K562 (cell line): ENCODE measurements around the gene ABHD10. TPM values are rescaled to one million over a fixed set of nuclear protein-coding genes. Genes with fewer than 3 reads are reported as not detected.
A peak's percentile ranks its signal among the peaks of the same experiment; 100 is the strongest.

ENCODE experiments used
- CTCF ChIP-seq, 3 experiments: IDR thresholded peaks in 2 of 3; conservative IDR thresholded peaks in 1 of 3; 2 replicates each; pipeline ENCODE4 v1.5.1; 2011 to 2012; ENCODE audit warnings: low read length in 3 of 3, mild to moderate bottlenecking in 3 of 3, control low read depth in 2 of 3, improper control_type of control experiment in 1 of 3, inconsistent platforms in 1 of 3, low read depth in 1 of 3, mixed read lengths in 1 of 3, moderate library complexity in 1 of 3; ENCODE audit not compliant: insufficient read depth in 2 of 3
- ETV1 ChIP-seq: fragments of 450-650 bp; conservative IDR thresholded peaks from 2 replicates; pipeline ENCODE4 v1.6.1; 2016; ENCODE audit warnings: missing genetic modification characterization, control low read depth, low read depth, missing compliant biosample characterization
- KLF10 ChIP-seq: fragments of 250-450 bp; sonication (Bioruptor Pico); IDR thresholded peaks from 2 replicates; pipeline ENCODE4 v1.6.1; 2021; ENCODE audit warnings: matching md5 sums
- PHB ChIP-seq: fragments of 250-450 bp; sonication (Bioruptor Pico); IDR thresholded peaks from 2 replicates; pipeline ENCODE4 v1.5.0; 2021
- SAFB2 ChIP-seq: fragments of 200-400 bp; formaldehyde crosslinking; IDR thresholded peaks from 2 replicates; pipeline ENCODE4 v1.6.1; 2018; ENCODE audit warnings: borderline replicate concordance, low read length, low read depth, moderate library complexity; ENCODE audit not compliant: severe bottlenecking
- SMC3 ChIP-seq: conservative IDR thresholded peaks from 2 replicates; pipeline ENCODE4 v1.6.1; 2011; ENCODE audit warnings: low read depth, low read length, improper control_type of control experiment; ENCODE audit not compliant: insufficient read depth
- SPI1 ChIP-seq: IDR thresholded peaks from 2 replicates; pipeline ENCODE4 v1.6.1; 2011; ENCODE audit warnings: low read depth, low read length, control low read depth, borderline replicate concordance
- STAT5B ChIP-seq: fragments of 250-450 bp; sonication (Bioruptor Pico); IDR thresholded peaks from 2 replicates; pipeline ENCODE4 v1.8.0; 2021; ENCODE audit warnings: mild to moderate bottlenecking, inconsistent platforms
- TAF1 ChIP-seq: IDR thresholded peaks from 2 replicates; pipeline ENCODE4 v1.6.1; 2011; ENCODE audit warnings: mild to moderate bottlenecking, low read length, moderate library complexity; ENCODE audit not compliant: insufficient read depth, control insufficient read depth, severe bottlenecking; ENCODE audit errors: extremely low read depth
- TFAM ChIP-seq: fragments of 250-450 bp; sonication (Bioruptor Pico); conservative IDR thresholded peaks from 2 replicates; pipeline ENCODE4 v1.5.0; 2021; ENCODE audit warnings: mild to moderate bottlenecking, moderate library complexity
- XRCC5 ChIP-seq: fragments of 200-400 bp; formaldehyde crosslinking; IDR thresholded peaks from 2 replicates; pipeline ENCODE4 v1.6.1; 2017; ENCODE audit warnings: low read depth, mild to moderate bottlenecking, low read length
- ZFPM2 ChIP-seq: fragments of 250-450 bp; sonication (Bioruptor Pico); IDR thresholded peaks from 2 replicates; pipeline ENCODE4 v1.5.1; 2022; ENCODE audit warnings: mild to moderate bottlenecking
- ZNF668 ChIP-seq: fragments of 250-450 bp; sonication (Bioruptor Pico); IDR thresholded peaks from 2 replicates; pipeline ENCODE4 v1.8.0; 2022; ENCODE audit warnings: mild to moderate bottlenecking, inconsistent platforms
- polyA plus RNA-seq, 8 experiments: library from polyadenylated mRNA; depleted of rRNA in 4 of 8; stranded (reverse) in 5 of 8; unstranded in 3 of 8; fragments of >200 nt; fragmentation: Nextera tagmentation in 2 of 8; fragmentation: Illumina TruSeq in 1 of 8; extraction: Ambion mirVana in 2 of 8; extraction: Trizol in 1 of 8; gene quantifications; 2 replicates each; pipeline versions ENCODE4 v1.2.1 to v1.2.3, GENCODE V29; 2011 to 2014; ENCODE audit warnings: inconsistent platforms in 1 of 8, missing spikeins in 1 of 8
- total RNA-seq, 7 experiments: library from RNA; depleted of rRNA in 6 of 7; stranded (reverse); fragments of >200 nt in 6 of 7; fragmentation: Illumina TruSeq in 2 of 7; extraction: Trizol in 2 of 7; gene quantifications; 2 replicates each; pipeline versions ENCODE4 v1.2.1 to v1.2.3, GENCODE V29; 2011 to 2021; ENCODE audit warnings: low replicate concordance in 1 of 7
- TF ChIP-seq, protein P1 (sequence below), 2 experiments: fragments of 450-650 bp; formaldehyde crosslinking in 1 of 2; IDR thresholded peaks; 2 replicates each; pipeline versions ENCODE4 v1.4.0 to v1.6.1; 2014 to 2020; ENCODE audit warnings: mild to moderate bottlenecking in 2 of 2, borderline replicate concordance in 1 of 2, low read depth in 1 of 2

The ABHD10 gene
- total and polyA plus RNA-seq, 9 of the 15 experiments (the other 6 are each of a cell fraction or from before 2014, with no cell fraction given): 6.1 to 29.5 (median 11.5) TPM

DNA sequence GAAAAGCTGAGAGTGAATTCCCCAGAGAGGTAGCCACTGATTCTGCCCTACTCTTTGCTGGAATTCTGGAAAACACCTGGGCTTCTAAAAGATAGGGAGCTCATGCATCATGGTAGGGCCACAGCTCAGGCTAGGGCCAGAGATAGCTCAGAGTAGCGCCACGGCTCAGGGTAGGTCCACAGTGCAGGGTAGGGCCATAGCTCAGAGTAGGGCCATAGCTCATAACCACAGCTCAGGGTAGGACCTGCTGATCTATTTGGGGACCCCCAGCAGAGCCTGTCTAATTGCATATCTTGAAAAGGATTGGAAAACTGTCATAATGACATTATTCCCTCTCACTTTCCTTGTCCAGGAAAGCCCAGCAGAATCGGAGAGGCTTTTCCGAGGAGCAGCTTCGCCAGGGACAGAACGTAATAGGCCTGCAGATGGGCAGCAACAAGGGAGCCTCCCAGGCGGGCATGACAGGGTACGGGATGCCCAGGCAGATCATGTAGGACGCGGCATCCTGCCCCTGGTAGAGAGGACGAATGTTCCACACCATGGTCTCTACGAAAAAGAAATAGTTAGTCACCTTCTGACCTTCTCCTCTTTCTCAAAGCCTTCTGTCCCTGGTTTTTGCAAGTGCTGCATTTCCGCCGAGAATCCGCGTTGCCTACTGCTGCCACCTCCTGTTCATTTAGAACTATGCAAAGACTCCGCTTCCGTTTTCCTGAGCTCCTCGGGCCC, 34.4 kb downstream of the ABHD10 start (continued):
- TF ChIP-seq SPI1 (peak; percentile 63; the same call in 1 of the 2 replicates), SAFB2 (no peak), TAF1 (no peak), SMC3 (peak; percentile 45; the same call in 1 of the 2 replicates), ETV1 (0 out of 2 replicates have a peak, but pooled peaks have one; percentile 36), PHB (CRISPR knock-in tag) (no peak), XRCC5 (no peak), CTCF (IDR thresholded peaks at IDR 0.05 in 2 of 3, conservative IDR thresholded peaks at IDR 0.05 in 1 of 3; ENCODE audit: insufficient read depth in 2 of 3, low read depth in 1 of 3, low read length in 3 of 3) (peak; percentile 57 to 70 (median 70)), ZFPM2 (CRISPR knock-in tag) (no peak), TFAM (CRISPR knock-in tag) (no peak), STAT5B (CRISPR knock-in tag) (no peak), KLF10 (CRISPR knock-in tag) (no peak), ZNF668 (no peak)
- TF ChIP-seq, protein P1, sequence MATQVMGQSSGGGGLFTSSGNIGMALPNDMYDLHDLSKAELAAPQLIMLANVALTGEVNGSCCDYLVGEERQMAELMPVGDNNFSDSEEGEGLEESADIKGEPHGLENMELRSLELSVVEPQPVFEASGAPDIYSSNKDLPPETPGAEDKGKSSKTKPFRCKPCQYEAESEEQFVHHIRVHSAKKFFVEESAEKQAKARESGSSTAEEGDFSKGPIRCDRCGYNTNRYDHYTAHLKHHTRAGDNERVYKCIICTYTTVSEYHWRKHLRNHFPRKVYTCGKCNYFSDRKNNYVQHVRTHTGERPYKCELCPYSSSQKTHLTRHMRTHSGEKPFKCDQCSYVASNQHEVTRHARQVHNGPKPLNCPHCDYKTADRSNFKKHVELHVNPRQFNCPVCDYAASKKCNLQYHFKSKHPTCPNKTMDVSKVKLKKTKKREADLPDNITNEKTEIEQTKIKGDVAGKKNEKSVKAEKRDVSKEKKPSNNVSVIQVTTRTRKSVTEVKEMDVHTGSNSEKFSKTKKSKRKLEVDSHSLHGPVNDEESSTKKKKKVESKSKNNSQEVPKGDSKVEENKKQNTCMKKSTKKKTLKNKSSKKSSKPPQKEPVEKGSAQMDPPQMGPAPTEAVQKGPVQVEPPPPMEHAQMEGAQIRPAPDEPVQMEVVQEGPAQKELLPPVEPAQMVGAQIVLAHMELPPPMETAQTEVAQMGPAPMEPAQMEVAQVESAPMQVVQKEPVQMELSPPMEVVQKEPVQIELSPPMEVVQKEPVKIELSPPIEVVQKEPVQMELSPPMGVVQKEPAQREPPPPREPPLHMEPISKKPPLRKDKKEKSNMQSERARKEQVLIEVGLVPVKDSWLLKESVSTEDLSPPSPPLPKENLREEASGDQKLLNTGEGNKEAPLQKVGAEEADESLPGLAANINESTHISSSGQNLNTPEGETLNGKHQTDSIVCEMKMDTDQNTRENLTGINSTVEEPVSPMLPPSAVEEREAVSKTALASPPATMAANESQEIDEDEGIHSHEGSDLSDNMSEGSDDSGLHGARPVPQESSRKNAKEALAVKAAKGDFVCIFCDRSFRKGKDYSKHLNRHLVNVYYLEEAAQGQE (IDR thresholded peaks at IDR 0.05; ENCODE audit: borderline replicate concordance): peak; percentile 31; the same call in 1 of the 2 replicates
- TF ChIP-seq, protein P1 (CRISPR knock-in tag; IDR thresholded peaks at IDR 0.05; ENCODE audit: low read depth): no peak
